Measurements from ENCODE around the gene CCDC170. TPM values are rescaled to one million over a fixed set of nuclear protein-coding genes. Genes with fewer than 3 reads are reported as not detected.

Gene CCDC170
- total RNA-seq, 1 experiment from 2014 or later, result 0.12 TPM

- Histone ChIP-seq H3K4me1 (ENCODE audit: control insufficient read depth in 1 of 2, insufficient read depth in 2 of 2, low read length in 2 of 2) (no peaks in the 10 kb centered on the region), H3K27ac (ENCODE audit: low read depth, low read length) (no peak overlapping the region), H3K36me3 (ENCODE audit: control insufficient read depth in 1 of 2, insufficient read depth in 2 of 2, low read length in 2 of 2) (no peaks in the 10 kb centered on the region), H3K4me2 (ENCODE audit: low read length) (no peak overlapping the region), H3K79me2 (ENCODE audit: insufficient read depth, low read length) (no peaks in the 10 kb centered on the region), H3K9me2 (ENCODE audit: insufficient read depth) (no peaks in the 10 kb centered on the region), H3K9me3 (ENCODE audit: control insufficient read depth in 1 of 2, insufficient read depth in 1 of 2, low read depth in 1 of 2, low read length in 2 of 2) (0 out of 4 replicates have a peak, but pooled peaks cover 0 to 3% of the 10 kb centered on the region in 2 experiments), H2AFZ (ENCODE audit: low read depth, low read length, poor library complexity, severe bottlenecking) (no peak overlapping the region), H4K20me1 (ENCODE audit: insufficient read depth) (no peaks in the 10 kb centered on the region), H3K27me3 (ENCODE audit: insufficient read depth, low read length) (no peaks in the 10 kb centered on the region), H3K9ac (ENCODE audit: low read length) (no peak overlapping the region), H3K4me3 (replicated peaks in 1 of 2; ENCODE audit: low read depth in 1 of 2, low read length in 2 of 2) (no peak overlapping the region)
- ATAC-seq (no peak), DNase-seq (ENCODE audit: low read depth, low spot score) (no peak)
- TF ChIP-seq SP1 (IDR thresholded peaks at IDR 0.05; ENCODE audit: low read depth) (no peak), POLR2A (IDR thresholded peaks at IDR 0.05; ENCODE audit: borderline replicate concordance, extremely low read depth, insufficient read depth, insufficient read length) (no peak), CBX3 (IDR thresholded peaks at IDR 0.05; ENCODE audit: low read depth) (no peak), CTCF (IDR thresholded peaks at IDR 0.05 in 2 of 3, conservative IDR thresholded peaks at IDR 0.05 in 1 of 3; ENCODE audit: borderline replicate concordance in 1 of 3, insufficient read depth in 1 of 3, low read depth in 2 of 3, low read length in 2 of 3) (no peak), EGR1 (IDR thresholded peaks at IDR 0.05; ENCODE audit: low read depth) (no peak), POLR2AphosphoS5 (IDR thresholded peaks at IDR 0.05; ENCODE audit: low read depth, low read length) (no peak), ATF3 (IDR thresholded peaks at IDR 0.05) (no peak), ZNF274 (IDR thresholded peaks at IDR 0.05; ENCODE audit: low read depth, low read length) (no peak), REST (IDR thresholded peaks at IDR 0.05; ENCODE audit: low read depth) (no peak), EZH2phosphoT487 (IDR thresholded peaks at IDR 0.05; ENCODE audit: borderline replicate concordance) (no peak), JUND (IDR thresholded peaks at IDR 0.05) (no peak), MAX (IDR thresholded peaks at IDR 0.05) (no peak), CEBPB (IDR thresholded peaks at IDR 0.05; ENCODE audit: low read depth) (no peak)
- ChIA-PET POLR2A (no interaction called here), RAD21 (ENCODE audit: low non-redundant PET in 1 of 2, low total read pairs in 2 of 2, uncharacterized antibody in 2 of 2, unreplicated experiment in 2 of 2) (no interaction called here), CTCF (no interaction called here)
- BruUV-seq (replicated peaks), result no TSS peak
- intact Hi-C loops (cut with micrococcal nuclease), result no loop called here
Measured at GRCh38 chr6:151537556-151537955, 43.7 kb downstream of the CCDC170 start.
